Calu3 (cell line): Measurements from ENCODE around the gene KCNJ14. TPM values are rescaled to one million over a fixed set of nuclear protein-coding genes. Genes with fewer than 3 reads are reported as not detected.
"Not testable (repeated sequence)": the region's sequence is repeated elsewhere in the genome, so short reads cannot be mapped to it uniquely, and the experiment has no call there.

Experiments
- BruUV-seq: library from RNA; stranded (reverse); fragments of 400-500 nt; replicated peaks from 2 replicates; lab custom pipeline; 2021; lab: Mats Ljungman, UMichigan
- CTCF ChIA-PET: fragments of 300-600 bp; sonication (Branson Sonifier 250); formaldehyde crosslinking; loops from one replicate; lab custom pipeline; 2022; ENCODE audit warnings: antibody characterized with exemption; lab: Charles Lee
- DNase-seq: peaks from one replicate; pipeline ENCODE4 v3.0.0; 2022
- H3K27ac Mint-ChIP-seq: one replicate; pipeline ENCODE4 v1.8.0; 2022; ENCODE audit warnings: mixed read lengths; ENCODE audit not compliant: unreplicated experiment
- H3K27me3 Mint-ChIP-seq: one replicate; pipeline ENCODE4 v1.8.0; 2022; ENCODE audit warnings: mixed read lengths; ENCODE audit not compliant: unreplicated experiment
- H3K36me3 Mint-ChIP-seq: one replicate; pipeline ENCODE4 v1.8.0; 2022; ENCODE audit warnings: mild to moderate bottlenecking, moderate library complexity, mixed read lengths; ENCODE audit not compliant: insufficient read depth, unreplicated experiment
- H3K4me1 Mint-ChIP-seq: one replicate; pipeline ENCODE4 v1.8.0; 2022; ENCODE audit warnings: mild to moderate bottlenecking, low read depth, mixed read lengths; ENCODE audit not compliant: unreplicated experiment
- H3K4me3 Mint-ChIP-seq: one replicate; pipeline ENCODE4 v1.8.0; 2022; ENCODE audit warnings: mild to moderate bottlenecking, low read depth, moderate library complexity, mixed read lengths; ENCODE audit not compliant: unreplicated experiment
- H3K9me3 Mint-ChIP-seq: one replicate; pipeline ENCODE4 v1.8.0; 2022; ENCODE audit warnings: low read depth, mixed read lengths; ENCODE audit not compliant: unreplicated experiment
- intact Hi-C: fragments of 100-400 bp; cut with micrococcal nuclease; formaldehyde crosslinking; loops from one replicate; pipeline ENCODE4 v1.10.0; 2022; ENCODE audit not compliant: unreplicated experiment
- total RNA-seq: library from RNA; stranded (reverse); gene quantifications from 2 replicates; pipeline ENCODE4 v1.2.3, GENCODE V29; 2022
- TF ChIP-seq, protein P1 (sequence below): fragments of 200-600 bp; IDR thresholded peaks from one replicate; pipeline ENCODE4 v1.8.0; 2022; ENCODE audit warnings: antibody characterized with exemption; ENCODE audit not compliant: unreplicated experiment

The KCNJ14 gene
- total RNA-seq, 1 experiment from 2014 or later = 9.9 TPM

DNA sequence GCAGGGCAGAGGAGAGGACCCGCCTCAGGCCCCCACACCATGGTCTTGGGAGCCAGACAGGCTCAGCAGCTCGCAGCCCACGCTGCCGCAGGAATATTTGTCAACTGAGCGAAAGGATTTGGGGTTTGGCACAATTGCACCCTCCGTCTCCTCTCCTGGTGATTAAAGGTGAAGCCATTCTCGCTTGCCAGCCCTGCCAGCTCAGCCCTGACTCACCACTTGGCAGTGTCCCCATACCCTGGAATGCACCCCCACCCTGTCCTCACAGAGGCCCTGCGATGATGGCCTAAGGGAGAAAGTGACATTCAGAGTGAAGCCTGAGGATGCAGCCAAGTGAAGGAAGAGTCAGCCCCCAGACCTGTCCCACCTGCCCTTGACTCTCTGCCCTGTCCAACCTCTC lies 32.6 kb downstream of the KCNJ14 start:
- no peaks in the 10 kb centered on the region for H3K9me3 Mint-ChIP-seq
- peaks cover 69% of the 10 kb centered on the region for H3K36me3 Mint-ChIP-seq
- intact Hi-C loops = loop anchor here (5.0 to 10.0 kb wide), 2 partner anchors 94 to 153 kb away; no protein-coding TSS in a partner anchor
- no TSS peak for BruUV-seq
- peak overlapping the region; percentile 19 for H3K4me3 Mint-ChIP-seq
- H3K4me1 Mint-ChIP-seq = peaks cover 51% of the 10 kb centered on the region
- DNase-seq = peak; percentile 97
- peaks cover 30% of the 10 kb centered on the region for H3K27me3 Mint-ChIP-seq
- H3K27ac Mint-ChIP-seq = peak overlapping the region; percentile 69
- CTCF ChIA-PET = interaction anchor here (0.5 to 5.3 kb wide), 13 partner anchors 9 to 166 kb away, joined by 3 to 45 read pairs (median 4); partner anchors contain the start of gene GRWD1
- TF ChIP-seq, protein P1, sequence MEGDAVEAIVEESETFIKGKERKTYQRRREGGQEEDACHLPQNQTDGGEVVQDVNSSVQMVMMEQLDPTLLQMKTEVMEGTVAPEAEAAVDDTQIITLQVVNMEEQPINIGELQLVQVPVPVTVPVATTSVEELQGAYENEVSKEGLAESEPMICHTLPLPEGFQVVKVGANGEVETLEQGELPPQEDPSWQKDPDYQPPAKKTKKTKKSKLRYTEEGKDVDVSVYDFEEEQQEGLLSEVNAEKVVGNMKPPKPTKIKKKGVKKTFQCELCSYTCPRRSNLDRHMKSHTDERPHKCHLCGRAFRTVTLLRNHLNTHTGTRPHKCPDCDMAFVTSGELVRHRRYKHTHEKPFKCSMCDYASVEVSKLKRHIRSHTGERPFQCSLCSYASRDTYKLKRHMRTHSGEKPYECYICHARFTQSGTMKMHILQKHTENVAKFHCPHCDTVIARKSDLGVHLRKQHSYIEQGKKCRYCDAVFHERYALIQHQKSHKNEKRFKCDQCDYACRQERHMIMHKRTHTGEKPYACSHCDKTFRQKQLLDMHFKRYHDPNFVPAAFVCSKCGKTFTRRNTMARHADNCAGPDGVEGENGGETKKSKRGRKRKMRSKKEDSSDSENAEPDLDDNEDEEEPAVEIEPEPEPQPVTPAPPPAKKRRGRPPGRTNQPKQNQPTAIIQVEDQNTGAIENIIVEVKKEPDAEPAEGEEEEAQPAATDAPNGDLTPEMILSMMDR = no peak

DNA sequence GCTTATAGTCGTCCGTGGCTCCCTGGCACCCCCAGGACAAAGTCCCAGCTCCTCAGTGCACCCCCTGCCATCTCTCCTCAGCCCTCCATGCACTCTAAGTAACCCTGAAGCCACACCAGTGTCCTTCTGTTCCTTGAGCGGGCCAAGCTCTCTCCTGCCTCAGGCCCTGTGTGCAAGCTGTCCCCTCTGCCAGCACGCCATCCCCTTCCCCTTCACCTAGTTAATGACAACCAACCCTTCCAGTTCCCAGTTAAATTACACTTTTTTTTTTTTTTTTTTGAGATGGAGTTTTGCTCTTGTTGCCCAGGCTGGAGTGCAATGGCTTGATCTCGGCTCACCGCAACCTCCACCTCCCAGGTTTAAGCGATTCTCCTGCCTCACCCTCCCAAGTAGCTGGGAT lies 33.1 kb downstream of the KCNJ14 start:
- peak overlapping the region; percentile 19 for H3K4me3 Mint-ChIP-seq
- peaks cover 73% of the 10 kb centered on the region for H3K36me3 Mint-ChIP-seq
- intact Hi-C loops = loop anchor here (5.0 to 10.0 kb wide), 2 partner anchors 94 to 154 kb away; no protein-coding TSS in a partner anchor
- CTCF ChIA-PET = interaction anchor here (1.1 to 5.3 kb wide), 6 partner anchors 8 to 121 kb away, joined by 3 to 45 read pairs (median 5); partner anchors contain the start of gene GRWD1
- peaks cover 51% of the 10 kb centered on the region for H3K4me1 Mint-ChIP-seq
- not testable (repeated sequence) for DNase-seq, BruUV-seq, H3K9me3 Mint-ChIP-seq
- peaks cover 34% of the 10 kb centered on the region for H3K27me3 Mint-ChIP-seq
- peak overlapping the region; percentile 69 for H3K27ac Mint-ChIP-seq

DNA sequence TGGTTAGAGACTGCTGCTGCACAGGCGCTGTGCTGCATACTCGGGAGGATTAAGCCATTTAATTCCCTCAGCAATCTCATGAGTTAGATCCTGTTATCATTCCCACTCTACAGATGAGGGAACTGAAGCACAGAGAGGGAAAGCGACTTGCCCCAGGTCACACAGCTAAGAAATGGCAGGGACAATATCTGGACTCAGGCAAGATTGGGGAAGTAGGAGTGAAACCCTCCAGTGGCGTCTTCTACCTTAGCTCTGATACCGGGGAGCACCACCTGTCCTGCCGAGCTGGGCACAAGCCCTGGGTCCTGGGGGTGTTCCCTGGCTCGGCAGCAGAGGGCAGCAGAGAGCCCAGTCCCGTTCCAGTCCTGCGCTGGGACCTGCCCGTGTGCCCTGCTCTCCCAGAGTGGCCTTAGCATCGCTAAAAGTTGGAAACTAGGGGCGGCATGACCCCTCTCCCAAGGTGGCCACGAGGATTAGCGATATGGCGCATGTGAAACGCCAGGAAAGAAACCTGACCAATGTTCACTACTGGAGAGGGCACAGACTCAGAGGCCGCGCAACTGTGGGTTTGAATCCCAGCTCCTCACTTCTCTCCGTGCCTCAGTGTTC lies 34.3 kb downstream of the KCNJ14 start:
- Mint-ChIP-seq H3K27ac (no peak overlapping the region), H3K36me3 (peaks cover 71% of the 10 kb centered on the region), H3K9me3 (no peaks in the 10 kb centered on the region), H3K4me1 (peaks cover 42% of the 10 kb centered on the region), H3K4me3 (no peak overlapping the region), H3K27me3 (peaks cover 43% of the 10 kb centered on the region)
- TF ChIP-seq, protein P1 = peak; percentile 91
- intact Hi-C loops = loop anchor here (5.0 to 10.0 kb wide), 2 partner anchors 93 to 155 kb away; no protein-coding TSS in a partner anchor
- DNase-seq = peak; percentile 96
- CTCF ChIA-PET = interaction anchor here (0.6 to 5.3 kb wide), 10 partner anchors 16 to 216 kb away, joined by 3 to 45 read pairs (median 3); partner anchors contain the start of gene KDELR1
- BruUV-seq = no TSS peak

DNA sequence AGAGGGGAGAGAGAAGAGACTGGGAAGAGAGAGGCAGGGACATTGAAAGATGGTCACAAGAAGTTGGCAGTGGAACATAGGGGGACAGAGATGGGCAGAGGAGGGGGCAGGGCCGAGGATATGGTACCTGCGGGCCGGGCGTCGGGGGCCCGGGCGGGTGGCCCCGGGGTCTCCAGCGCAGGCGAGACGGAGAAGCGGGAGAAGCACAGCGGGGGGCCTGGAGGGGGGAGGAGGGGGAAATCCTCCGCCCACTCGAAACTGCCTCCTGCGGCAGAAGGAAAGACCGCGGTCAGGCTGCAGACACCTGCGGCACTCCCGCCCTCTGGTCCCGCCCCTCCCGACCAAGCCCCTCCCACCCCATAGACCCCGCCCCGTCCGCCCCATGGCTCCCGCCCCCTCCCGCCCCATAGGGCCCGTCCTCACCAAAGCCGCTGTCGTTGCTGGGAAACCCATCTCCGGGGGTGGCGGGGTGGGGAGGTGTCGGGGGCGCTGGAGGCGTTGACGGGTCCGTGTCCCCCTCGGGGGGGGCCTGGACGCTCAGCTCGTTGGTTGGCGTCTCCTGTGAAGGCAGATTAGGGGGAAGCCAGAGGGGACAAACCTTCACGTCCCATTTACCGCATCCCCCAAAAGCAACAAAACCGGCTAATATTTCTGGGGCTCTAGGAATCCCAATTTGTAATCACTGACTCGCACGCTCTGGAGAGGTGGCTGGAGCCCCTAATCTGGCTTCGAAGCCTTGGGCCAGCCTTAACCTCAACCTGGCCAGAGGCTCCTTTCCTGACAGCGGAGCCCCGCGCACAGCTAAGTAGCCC lies 35.8 kb downstream of the KCNJ14 start:
- TF ChIP-seq, protein P1 = no peak
- Mint-ChIP-seq H3K9me3 (no peaks in the 10 kb centered on the region), H3K4me1 (peaks cover 44% of the 10 kb centered on the region), H3K27me3 (peaks cover 58% of the 10 kb centered on the region), H3K36me3 (peaks cover 69% of the 10 kb centered on the region), H3K27ac (peak overlapping the region; percentile 27), H3K4me3 (peak overlapping the region; percentile 54)
- CTCF ChIA-PET = interaction anchor here (0.7 to 5.3 kb wide), 3 partner anchors 16 to 109 kb away, joined by 5 to 45 read pairs (median 6); no protein-coding TSS in a partner anchor
- DNase-seq = peak; percentile 41
- no TSS peak for BruUV-seq
- intact Hi-C loops = no loop called here
